HUES64 (cell line): ENCODE results near the gene COL27A1.
"Not testable (repeated sequence)": the region's sequence is repeated elsewhere in the genome, so short reads cannot be mapped to it uniquely, and the experiment has no call there.

Experiments used
- H3K27ac ChIP-seq: 2 replicates; pipeline ENCODE4 v1.7.0; 2013; ENCODE audit warnings: low read depth, low read length, inconsistent platforms
- H3K27me3 ChIP-seq: 2 replicates; pipeline ENCODE4 v1.6.1; 2013; ENCODE audit warnings: mild to moderate bottlenecking, low read length; ENCODE audit not compliant: insufficient read depth
- H3K36me3 ChIP-seq: 2 replicates; pipeline ENCODE4 v1.6.1; 2013; ENCODE audit warnings: mild to moderate bottlenecking, low read length; ENCODE audit not compliant: insufficient read depth
- H3K4me1 ChIP-seq: 2 replicates; pipeline ENCODE4 v1.6.1; 2013; ENCODE audit warnings: mild to moderate bottlenecking, low read length, moderate library complexity; ENCODE audit not compliant: insufficient read depth
- H3K4me3 ChIP-seq: 2 replicates; pipeline ENCODE4 v1.5.1; 2013; ENCODE audit warnings: mild to moderate bottlenecking, low read length, moderate library complexity
- H3K9ac ChIP-seq: 2 replicates; pipeline ENCODE4 v1.6.1; 2013; ENCODE audit warnings: mild to moderate bottlenecking, low read depth, low read length
- H3K9me3 ChIP-seq: 2 replicates; pipeline ENCODE4 v1.6.1; 2013; ENCODE audit warnings: low read depth, low read length; ENCODE audit not compliant: insufficient read depth
- WGBS: fragments of 150-250, 120-280 bp; methylation state at CpG from one replicate; pipeline ENCODE4 v1.1.7; 2013; ENCODE audit warnings: missing lambda C conversion rate; 5-methylcytosine and 5-hydroxymethylcytosine counted together

The COL27A1 gene

DNA sequence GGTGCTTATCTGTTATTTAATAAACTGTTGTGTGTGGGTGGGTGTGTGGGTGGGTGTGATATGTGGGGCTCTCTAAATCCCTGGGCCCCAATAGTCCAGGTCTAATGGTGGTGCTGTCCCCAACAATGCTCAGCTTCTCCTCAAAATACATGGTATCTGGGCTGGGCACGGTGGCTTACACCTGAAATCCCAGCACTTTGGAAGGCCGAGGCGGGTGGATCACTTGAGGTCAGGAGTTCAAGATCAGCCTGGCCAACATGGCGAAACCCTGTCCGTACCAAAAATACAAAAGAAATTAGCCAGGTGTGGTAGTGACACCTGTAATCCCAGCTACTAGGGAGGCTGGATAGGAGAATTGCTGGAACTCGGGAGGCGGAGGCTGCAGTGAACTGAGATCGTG lies 163.1 kb downstream of the COL27A1 start:
- no peak overlapping the region for H3K27ac ChIP-seq
- H3K4me1 ChIP-seq, result no peaks in the 10 kb centered on the region
- H3K4me3 ChIP-seq, result no peak overlapping the region
- H3K36me3 ChIP-seq, result no peaks in the 10 kb centered on the region
- H3K9ac ChIP-seq, result no peak overlapping the region
- H3K9me3 ChIP-seq, result no peaks in the 10 kb centered on the region
- 90% methylated on average over 8 of the region's 8 CpGs for WGBS
- no peaks in the 10 kb centered on the region for H3K27me3 ChIP-seq

DNA sequence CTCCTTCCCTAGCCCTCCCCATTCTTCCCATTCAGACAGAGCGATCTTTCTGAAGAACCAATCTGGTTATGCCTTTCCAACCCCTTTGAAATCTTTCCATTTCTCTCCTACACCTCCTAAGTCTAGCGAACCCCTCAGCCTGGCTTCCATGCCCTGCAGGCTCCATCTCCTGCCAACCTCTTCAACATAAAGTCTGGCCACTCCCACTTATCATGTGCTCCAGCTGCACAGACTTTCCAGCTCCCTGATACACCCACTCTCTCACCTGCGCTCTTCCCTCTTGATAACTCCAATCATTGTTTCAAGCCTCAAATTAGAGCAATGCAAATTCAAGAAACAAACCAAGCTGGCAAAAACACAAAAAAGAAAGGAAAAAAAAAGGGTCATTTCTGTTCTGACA lies 163.8 kb downstream of the COL27A1 start:
- WGBS, result 86% methylated on average over 3 of the region's 3 CpGs
- H3K27me3 ChIP-seq, result no peaks in the 10 kb centered on the region
- no peak overlapping the region for H3K9ac ChIP-seq
- no peak overlapping the region for H3K27ac ChIP-seq
- no peaks in the 10 kb centered on the region for H3K9me3 ChIP-seq
- no peaks in the 10 kb centered on the region for H3K36me3 ChIP-seq
- H3K4me3 ChIP-seq, result no peak overlapping the region
- H3K4me1 ChIP-seq, result no peaks in the 10 kb centered on the region

DNA sequence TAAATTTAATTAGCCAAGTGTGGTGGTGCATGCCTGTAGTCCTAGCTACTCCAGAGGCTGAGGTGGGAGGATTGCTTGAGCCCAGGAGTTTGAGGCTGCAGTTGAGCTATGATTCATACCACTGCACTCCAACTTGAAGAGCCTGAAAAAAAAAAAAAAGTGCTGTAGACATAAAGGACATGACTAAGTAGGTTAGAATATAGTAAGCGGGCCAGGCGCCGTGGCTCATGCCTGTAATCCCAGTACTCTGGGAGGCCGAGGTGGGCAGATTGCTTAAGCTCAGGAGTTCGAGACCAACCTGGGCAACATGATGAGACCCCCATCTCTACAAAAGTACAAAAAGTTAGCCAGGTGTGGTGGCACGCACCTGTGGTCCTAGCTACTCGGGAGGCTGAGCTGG lies 165.4 kb downstream of the COL27A1 start:
- not testable (repeated sequence) for H3K4me3 ChIP-seq, H3K9me3 ChIP-seq, H3K27ac ChIP-seq, H3K36me3 ChIP-seq, H3K4me1 ChIP-seq, H3K9ac ChIP-seq, H3K27me3 ChIP-seq
- WGBS, result 95% methylated on average over 7 of the region's 7 CpGs

DNA sequence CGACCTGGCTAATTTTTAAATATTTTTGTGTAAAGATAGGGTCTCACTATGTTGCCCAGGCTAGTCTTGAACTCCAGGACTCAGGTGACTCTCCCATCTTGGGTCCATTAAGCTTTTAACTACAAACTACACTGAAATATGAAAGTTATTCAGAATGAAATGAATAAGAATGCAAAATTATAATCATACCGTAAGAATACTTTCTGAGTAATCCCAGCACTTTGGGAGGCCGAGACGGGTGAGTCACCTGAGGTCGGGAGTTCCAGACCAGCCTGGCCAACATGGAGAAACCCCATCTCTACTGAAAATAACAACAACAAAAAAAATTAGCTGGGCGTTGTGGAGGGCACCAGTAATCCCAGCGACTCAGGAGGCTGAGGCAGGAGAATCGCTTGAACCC lies 166.4 kb downstream of the COL27A1 start:
- Histone ChIP-seq H3K36me3 (no peaks in the 10 kb centered on the region), H3K27ac (no peak overlapping the region), H3K9me3 (no peaks in the 10 kb centered on the region), H3K4me3 (no peak overlapping the region), H3K27me3 (no peaks in the 10 kb centered on the region), H3K9ac (no peak overlapping the region), H3K4me1 (no peaks in the 10 kb centered on the region)
- 91% methylated on average over 8 of the region's 8 CpGs for WGBS

DNA sequence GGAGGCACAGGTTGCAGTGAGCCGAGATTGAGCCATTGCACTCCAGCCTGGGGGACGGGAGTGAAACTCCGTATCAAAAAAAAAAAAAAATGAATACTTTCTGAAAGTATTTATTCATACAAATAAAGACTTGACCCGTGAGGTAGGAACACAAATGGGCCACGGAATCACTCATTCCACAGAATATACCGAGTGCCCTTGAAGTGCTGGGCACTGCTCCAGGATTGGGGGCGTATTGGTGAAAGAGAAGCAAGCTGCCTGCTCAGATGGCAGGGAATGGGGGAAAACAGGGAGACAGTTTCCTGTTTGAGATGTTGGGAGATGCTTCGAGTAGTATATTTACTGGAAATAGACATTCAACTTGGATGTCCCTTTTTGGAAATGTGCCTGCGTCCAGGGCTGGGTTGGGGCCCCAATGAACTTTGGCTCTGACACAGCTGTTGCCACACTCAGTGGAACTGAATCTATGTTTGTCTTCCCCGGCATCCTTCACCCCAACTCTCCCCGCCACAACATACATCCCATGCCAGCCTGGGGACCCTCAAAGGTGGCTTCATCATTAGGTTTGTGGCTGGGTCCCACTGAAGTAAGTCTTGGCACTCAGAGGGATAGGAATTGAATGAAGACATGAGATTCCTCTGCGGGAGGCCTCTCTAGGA lies 167.0 kb downstream of the COL27A1 start:
- not testable (repeated sequence) for H3K9ac ChIP-seq, H3K4me1 ChIP-seq, H3K9me3 ChIP-seq, H3K36me3 ChIP-seq, H3K27ac ChIP-seq, H3K4me3 ChIP-seq, H3K27me3 ChIP-seq
- 90% methylated on average over 9 of the region's 12 CpGs for WGBS

DNA sequence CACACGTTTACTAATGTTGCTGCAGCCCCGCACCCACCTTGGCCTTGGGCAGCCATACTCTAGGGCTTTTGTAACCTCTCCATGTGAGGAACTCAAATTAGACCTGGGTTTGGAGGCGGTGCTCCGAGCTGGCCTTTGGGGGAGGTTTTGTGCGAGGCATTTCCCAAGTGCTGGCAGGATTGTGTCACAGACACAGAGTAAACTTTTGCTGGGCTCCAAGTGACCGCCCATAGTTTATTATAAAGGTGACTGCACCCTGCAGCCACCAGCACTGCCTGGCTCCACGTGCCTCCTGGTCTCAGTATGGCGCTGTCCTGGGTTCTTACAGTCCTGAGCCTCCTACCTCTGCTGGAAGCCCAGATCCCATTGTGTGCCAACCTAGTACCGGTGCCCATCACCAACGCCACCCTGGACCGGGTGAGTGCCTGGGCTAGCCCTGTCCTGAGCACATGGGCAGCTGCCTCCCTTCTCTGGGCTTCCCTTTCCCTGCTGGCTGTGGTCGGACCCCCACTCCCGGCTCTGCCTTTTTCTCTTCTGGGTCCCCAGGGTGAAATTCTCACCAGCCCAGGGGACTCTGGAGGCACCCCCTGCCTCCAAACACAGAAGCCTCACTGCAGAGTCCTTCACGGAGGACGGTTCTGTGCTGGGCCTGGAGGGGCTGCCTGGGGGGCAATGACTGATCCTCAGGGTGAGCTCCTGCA lies 167.6 kb downstream of the COL27A1 start, which contains the start of gene ORM1:
TSS of gene ORM1 (plus strand) at position 268 of the 701 bp plus-strand sequence. CDS start at position 304, 36 bp downstream.
- not testable (repeated sequence) for H3K27ac ChIP-seq, H3K27me3 ChIP-seq, H3K9me3 ChIP-seq, H3K4me1 ChIP-seq, H3K4me3 ChIP-seq, H3K9ac ChIP-seq, H3K36me3 ChIP-seq
- WGBS, result 65% methylated on average over 4 of the region's 15 CpGs

DNA sequence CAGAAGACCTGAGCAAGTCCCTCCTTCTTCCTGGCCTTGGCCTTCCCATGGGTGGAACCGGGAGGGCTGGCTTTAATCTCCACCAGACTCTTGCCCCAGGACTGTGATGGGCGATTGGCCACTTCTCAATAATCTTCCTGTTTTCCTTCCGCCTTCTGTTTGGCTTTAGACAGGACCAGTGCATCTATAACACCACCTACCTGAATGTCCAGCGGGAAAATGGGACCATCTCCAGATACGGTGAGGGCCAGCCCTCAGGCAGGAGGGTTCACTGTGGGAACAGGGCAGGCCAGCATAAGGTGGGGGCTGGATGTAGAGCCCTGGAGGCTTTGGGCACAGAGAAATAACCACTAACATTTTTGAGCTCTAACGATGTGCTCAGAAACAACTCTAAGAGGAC lies 168.5 kb downstream of the COL27A1 start:
- H3K4me3 ChIP-seq, H3K4me1 ChIP-seq, H3K9ac ChIP-seq, H3K36me3 ChIP-seq, H3K9me3 ChIP-seq, H3K27ac ChIP-seq, H3K27me3 ChIP-seq: not testable (repeated sequence)
- WGBS, result 94% methylated on average over 5 of the region's 6 CpGs

DNA sequence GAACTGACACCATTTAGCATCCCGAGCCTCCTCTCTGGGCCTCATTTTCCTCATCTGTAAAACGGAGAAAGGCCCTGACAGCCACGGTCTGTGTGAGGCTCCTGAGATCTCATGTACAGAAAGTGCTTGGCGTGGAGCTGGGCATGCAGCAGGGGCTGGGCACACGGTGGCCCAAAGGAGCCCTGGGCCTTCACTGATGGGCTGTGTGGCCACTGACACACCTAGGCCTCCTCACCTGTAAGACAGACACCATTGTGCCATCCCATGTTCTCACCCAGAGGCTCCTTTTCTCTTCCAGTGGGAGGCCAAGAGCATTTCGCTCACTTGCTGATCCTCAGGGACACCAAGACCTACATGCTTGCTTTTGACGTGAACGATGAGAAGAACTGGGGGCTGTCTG lies 169.2 kb downstream of the COL27A1 start:
- Histone ChIP-seq H3K9ac (no peak overlapping the region), H3K4me3 (no peak overlapping the region), H3K9me3 (no peaks in the 10 kb centered on the region), H3K27me3 (no peaks in the 10 kb centered on the region), H3K36me3 (no peaks in the 10 kb centered on the region), H3K27ac (no peak overlapping the region), H3K4me1 (no peaks in the 10 kb centered on the region)
- 94% methylated on average over 6 of the region's 8 CpGs for WGBS

DNA sequence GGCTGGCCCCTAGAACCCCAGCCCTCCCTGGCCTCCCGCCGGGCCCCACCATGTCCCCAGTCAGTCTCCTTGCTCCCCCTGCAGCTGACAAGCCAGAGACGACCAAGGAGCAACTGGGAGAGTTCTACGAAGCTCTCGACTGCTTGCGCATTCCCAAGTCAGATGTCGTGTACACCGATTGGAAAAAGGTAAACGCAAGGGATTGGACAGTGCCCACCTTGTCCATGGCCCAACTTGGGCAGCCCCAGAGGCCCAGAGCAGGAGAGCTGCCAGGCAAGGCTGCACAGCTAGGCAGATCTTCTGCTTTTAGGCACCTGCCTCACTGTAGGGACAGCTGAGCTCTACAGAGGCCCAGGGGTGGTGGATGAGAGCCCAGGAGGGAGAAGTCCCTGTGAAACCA lies 169.6 kb downstream of the COL27A1 start:
- WGBS, result 88% methylated on average over 7 of the region's 9 CpGs
- H3K4me3 ChIP-seq, H3K9ac ChIP-seq, H3K27me3 ChIP-seq, H3K9me3 ChIP-seq, H3K4me1 ChIP-seq, H3K36me3 ChIP-seq, H3K27ac ChIP-seq: not testable (repeated sequence)

DNA sequence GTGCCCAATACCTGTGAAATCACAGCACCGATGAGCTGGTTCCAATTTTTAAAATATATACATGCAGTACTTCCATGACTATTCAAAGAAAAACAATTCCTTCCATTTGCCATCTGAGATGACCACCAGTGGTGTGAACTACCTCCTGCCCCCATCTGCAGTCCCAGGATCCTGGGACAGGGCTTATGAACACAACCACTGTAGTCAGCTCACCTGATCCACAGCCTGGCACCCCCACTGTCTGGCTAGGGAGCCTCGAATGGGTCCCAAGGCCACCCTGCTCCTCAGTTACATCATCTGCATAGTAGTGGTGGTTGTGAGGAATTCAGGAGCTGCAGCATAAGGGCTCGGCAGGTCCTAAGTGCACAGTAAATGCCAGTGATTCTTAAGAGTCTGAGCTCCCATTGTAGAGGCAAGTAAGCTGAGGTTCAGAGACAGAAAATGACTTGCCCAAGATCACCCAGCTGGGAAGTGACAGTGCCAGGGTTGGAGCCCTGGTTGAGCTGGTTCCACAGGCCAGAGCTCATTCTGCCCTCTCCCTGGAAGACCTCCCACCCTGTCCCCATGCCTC lies 170.4 kb downstream of the COL27A1 start:
- not testable (repeated sequence) for H3K27ac ChIP-seq, H3K4me3 ChIP-seq, H3K4me1 ChIP-seq, H3K36me3 ChIP-seq, H3K27me3 ChIP-seq, H3K9me3 ChIP-seq, H3K9ac ChIP-seq
- WGBS, result 93% methylated on average over 2 of the region's 3 CpGs

DNA sequence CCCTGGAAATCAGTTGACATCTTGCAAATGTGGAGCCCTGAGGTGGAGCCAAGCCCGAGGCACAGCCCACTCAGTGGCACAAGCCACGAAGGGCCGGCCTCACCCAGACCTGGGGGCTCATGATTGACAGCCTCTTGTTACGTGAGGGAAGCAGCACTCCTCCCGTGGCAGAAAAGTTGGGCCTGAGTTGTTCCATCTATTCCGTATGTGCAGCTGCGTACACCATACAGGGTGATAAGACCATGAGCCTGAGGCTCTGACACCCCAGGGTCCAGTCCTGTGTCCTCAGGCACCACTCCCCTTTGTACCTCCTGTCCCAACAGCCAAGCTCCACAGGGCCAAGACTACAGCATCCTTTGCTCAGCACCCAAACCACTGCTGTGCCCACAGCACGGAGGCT lies 172.4 kb downstream of the COL27A1 start:
- Histone ChIP-seq H3K9ac (no peak overlapping the region), H3K36me3 (no peaks in the 10 kb centered on the region), H3K9me3 (no peaks in the 10 kb centered on the region), H3K4me1 (no peaks in the 10 kb centered on the region), H3K27me3 (no peaks in the 10 kb centered on the region), H3K4me3 (no peak overlapping the region), H3K27ac (no peak overlapping the region)
- WGBS, result 95% methylated on average over 8 of the region's 8 CpGs
